Vagina (tissue), 2 donors: Measurements from ENCODE around the gene CHST9. TPM values are rescaled to one million over a fixed set of nuclear protein-coding genes. Genes with fewer than 3 reads are reported as not detected.

Source experiments
- DNase-seq, 2 donors: peaks; one replicate each; pipeline ENCODE4 v3.0.0-alpha.2; 2017; ENCODE audit errors: extremely low spot score in 2 of 2
- H3K27ac ChIP-seq: fragments of 200-600 bp; sonication (generic); one replicate; pipeline ENCODE4 v1.5.1; 2019
- H3K27me3 ChIP-seq: fragments of 200-600 bp; sonication (generic); one replicate; pipeline ENCODE4 v1.5.1; 2019
- H3K36me3 ChIP-seq, 2 donors: fragments of 200-600 bp; sonication (generic); one replicate each; pipeline ENCODE4 v1.5.1; 2017 to 2019
- H3K4me1 ChIP-seq: fragments of 200-600 bp; sonication (generic); one replicate; pipeline ENCODE4 v1.5.1; 2019
- H3K4me3 ChIP-seq, 2 donors: fragments of 200-600 bp; sonication (generic); 1 replicate in 1 of 2; 2 replicates in 1 of 2; pipeline ENCODE4 v1.5.1; 2016 to 2019
- H3K9me3 ChIP-seq: fragments of 200-600 bp; sonication (generic); one replicate; pipeline ENCODE4 v1.5.1; 2019
- POLR2A ChIP-seq, 2 donors: fragments of 450-650 bp; IDR thresholded peaks; one replicate each; pipeline ENCODE4 v1.6.1; 2017; ENCODE audit warnings: antibody characterized with exemption in 2 of 2, mild to moderate bottlenecking in 2 of 2, moderate library complexity in 2 of 2
- POLR2AphosphoS5 ChIP-seq, 2 donors: sonication (generic); formaldehyde crosslinking; IDR thresholded peaks; one replicate each; pipeline ENCODE4 v1.9.0; 2017; ENCODE audit warnings: antibody characterized with exemption in 2 of 2, mild to moderate bottlenecking in 2 of 2, low read depth in 1 of 2; ENCODE audit not compliant: insufficient read depth in 1 of 2
- intact Hi-C: fragments of 100-400 bp; cut with DNase I; formaldehyde crosslinking; loops from one replicate; pipeline ENCODE4 v1.15.1; 2023
- total RNA-seq: library from RNA; depleted of rRNA; stranded (reverse); fragments of >200 nt; gene quantifications from one replicate; pipeline ENCODE4 v1.2.3, GENCODE V29; 2016
- TF ChIP-seq, protein P1 (sequence below), 3 experiments: fragments of 450-650 bp in 2 of 3; fragments of 200-600 bp in 1 of 3; sonication (generic) in 1 of 3; IDR thresholded peaks; one replicate each; pipeline ENCODE4 v1.5.1; 2017 to 2019; ENCODE audit warnings: antibody characterized with exemption in 3 of 3, mild to moderate bottlenecking in 2 of 3, moderate library complexity in 2 of 3

CHST9 gene
- total RNA-seq, 1 donor from 2014 or later, result 0.74 TPM

DNA sequence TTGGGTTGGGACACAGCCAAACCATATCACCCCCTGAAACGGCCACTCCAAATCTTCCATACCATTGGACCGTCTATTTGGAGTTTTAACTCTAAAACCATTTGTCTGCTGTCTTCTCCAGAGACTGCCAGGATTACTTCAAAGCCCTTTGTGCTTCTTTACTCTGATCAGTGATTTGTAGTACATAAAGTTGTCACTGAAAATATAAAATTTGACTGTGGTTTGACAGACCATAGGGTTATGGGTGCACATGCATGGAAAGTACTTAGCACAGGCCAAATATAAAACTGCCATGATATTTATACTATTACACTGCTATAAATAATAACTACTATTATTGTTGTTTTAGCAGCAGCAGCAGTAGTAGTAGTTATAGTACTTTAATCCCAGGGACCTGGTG, 265.9 kb downstream of the CHST9 start:
- TF ChIP-seq POLR2A (IDR thresholded peaks at IDR 0.05) (no peak), POLR2AphosphoS5 (IDR thresholded peaks at IDR 0.05; ENCODE audit: insufficient read depth in 1 of 2, low read depth in 1 of 2) (no peak)
- TF ChIP-seq, protein P1, sequence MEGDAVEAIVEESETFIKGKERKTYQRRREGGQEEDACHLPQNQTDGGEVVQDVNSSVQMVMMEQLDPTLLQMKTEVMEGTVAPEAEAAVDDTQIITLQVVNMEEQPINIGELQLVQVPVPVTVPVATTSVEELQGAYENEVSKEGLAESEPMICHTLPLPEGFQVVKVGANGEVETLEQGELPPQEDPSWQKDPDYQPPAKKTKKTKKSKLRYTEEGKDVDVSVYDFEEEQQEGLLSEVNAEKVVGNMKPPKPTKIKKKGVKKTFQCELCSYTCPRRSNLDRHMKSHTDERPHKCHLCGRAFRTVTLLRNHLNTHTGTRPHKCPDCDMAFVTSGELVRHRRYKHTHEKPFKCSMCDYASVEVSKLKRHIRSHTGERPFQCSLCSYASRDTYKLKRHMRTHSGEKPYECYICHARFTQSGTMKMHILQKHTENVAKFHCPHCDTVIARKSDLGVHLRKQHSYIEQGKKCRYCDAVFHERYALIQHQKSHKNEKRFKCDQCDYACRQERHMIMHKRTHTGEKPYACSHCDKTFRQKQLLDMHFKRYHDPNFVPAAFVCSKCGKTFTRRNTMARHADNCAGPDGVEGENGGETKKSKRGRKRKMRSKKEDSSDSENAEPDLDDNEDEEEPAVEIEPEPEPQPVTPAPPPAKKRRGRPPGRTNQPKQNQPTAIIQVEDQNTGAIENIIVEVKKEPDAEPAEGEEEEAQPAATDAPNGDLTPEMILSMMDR (IDR thresholded peaks at IDR 0.05), result no peak
- intact Hi-C loops, result no loop called here
- no peak overlapping the region for H3K27ac ChIP-seq
- no peak for DNase-seq
- peaks cover 5% of the 10 kb centered on the region for H3K4me1 ChIP-seq
- H3K9me3 ChIP-seq, result no peaks in the 10 kb centered on the region
- no peaks in the 10 kb centered on the region for H3K27me3 ChIP-seq
- H3K36me3 ChIP-seq, result no peaks in the 10 kb centered on the region
- no peak overlapping the region for H3K4me3 ChIP-seq

DNA sequence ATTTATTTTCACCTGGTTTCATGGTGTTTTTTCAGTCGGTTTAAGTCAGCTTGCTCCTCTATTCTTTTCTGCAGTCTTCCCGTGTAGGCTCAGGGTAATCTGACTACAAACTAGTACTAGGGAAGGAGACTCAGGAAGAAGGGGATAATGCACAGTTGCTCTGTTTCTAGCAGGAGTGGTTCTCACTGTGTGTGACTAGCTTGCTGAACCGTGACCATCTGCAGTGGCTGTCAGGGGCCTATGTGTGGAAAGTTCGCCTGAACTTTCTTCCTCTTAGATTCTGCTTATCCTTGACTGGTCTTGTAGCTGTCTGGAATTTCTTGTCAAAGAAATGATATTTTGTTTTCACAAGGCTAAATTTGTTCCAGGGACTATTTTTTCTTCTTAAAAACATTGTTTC, 273.3 kb downstream of the CHST9 start:
- Histone ChIP-seq H3K4me1 (no peaks in the 10 kb centered on the region), H3K4me3 (no peak overlapping the region), H3K9me3 (no peaks in the 10 kb centered on the region), H3K36me3 (no peaks in the 10 kb centered on the region), H3K27me3 (no peaks in the 10 kb centered on the region), H3K27ac (no peak overlapping the region)
- intact Hi-C loops, result no loop called here
- DNase-seq, result no peak
- TF ChIP-seq POLR2A (IDR thresholded peaks at IDR 0.05), result no peak
- TF ChIP-seq, protein P1 (IDR thresholded peaks at IDR 0.05), result no peak
- TF ChIP-seq POLR2AphosphoS5 (IDR thresholded peaks at IDR 0.05; ENCODE audit: insufficient read depth in 1 of 2, low read depth in 1 of 2), result no peak

DNA sequence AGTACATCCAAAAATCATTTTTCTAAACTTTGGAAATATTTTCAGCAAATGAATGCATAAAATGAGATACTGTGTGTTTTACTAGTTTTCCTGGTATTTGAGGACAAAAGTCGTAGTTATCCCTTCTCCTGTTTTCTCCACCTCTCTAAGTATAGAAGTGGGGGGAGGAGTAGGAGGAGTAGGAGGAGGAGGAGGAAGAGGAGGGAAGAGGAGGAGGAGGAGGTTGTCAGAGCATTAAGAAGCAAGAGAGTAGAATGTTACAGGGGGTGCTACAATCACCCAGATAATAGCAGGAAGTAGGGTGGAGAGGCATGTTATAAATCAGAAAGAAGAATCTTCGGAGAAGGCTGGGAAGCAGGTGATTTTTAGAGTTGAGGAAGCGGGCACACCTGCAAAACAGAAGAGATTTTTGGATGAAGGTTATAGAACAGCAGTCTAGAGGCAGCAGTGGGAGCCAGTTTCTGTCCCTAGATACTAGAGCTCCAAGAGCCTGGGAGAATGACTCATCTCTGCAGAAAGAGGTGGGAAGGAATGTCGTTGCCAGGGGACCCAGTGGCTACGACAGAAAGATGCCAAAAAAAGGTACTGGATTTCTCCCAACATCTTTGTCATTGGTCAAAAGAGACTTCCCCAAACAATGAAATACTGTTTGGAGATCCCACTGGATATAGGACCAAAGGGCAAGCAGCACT, 275.4 kb downstream of the CHST9 start:
- Histone ChIP-seq H3K27me3 (no peaks in the 10 kb centered on the region), H3K36me3 (no peaks in the 10 kb centered on the region), H3K4me3 (no peak overlapping the region), H3K27ac (no peak overlapping the region), H3K9me3 (no peaks in the 10 kb centered on the region), H3K4me1 (no peaks in the 10 kb centered on the region)
- TF ChIP-seq, protein P1 (IDR thresholded peaks at IDR 0.05), result no peak
- TF ChIP-seq POLR2A (IDR thresholded peaks at IDR 0.05) (no peak), POLR2AphosphoS5 (IDR thresholded peaks at IDR 0.05; ENCODE audit: insufficient read depth in 1 of 2, low read depth in 1 of 2) (no peak)
- intact Hi-C loops, result no loop called here
- no peak for DNase-seq

DNA sequence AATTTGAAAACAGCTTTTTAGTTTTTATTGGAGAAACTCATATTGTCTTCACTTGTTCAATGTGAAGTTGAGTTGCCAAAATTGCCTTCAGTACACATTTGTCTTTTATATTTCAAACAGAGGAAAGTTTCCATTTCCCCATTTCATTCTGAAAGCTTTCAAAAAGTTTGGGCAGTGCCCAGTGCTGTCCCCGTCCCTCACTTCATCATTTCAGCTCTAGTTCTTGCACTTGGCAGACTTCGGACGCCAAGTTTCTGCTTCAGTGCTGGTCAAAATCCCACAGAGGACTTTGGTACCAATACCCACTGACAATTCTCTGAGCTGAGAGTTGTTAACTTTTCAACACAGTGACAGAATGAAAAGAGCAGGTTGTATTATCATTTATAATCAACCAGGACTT, 276.2 kb downstream of the CHST9 start:
- Histone ChIP-seq H3K36me3 (no peaks in the 10 kb centered on the region), H3K27me3 (no peaks in the 10 kb centered on the region), H3K27ac (no peak overlapping the region), H3K4me1 (no peaks in the 10 kb centered on the region), H3K9me3 (no peaks in the 10 kb centered on the region), H3K4me3 (no peak overlapping the region)
- intact Hi-C loops, result no loop called here
- no peak for DNase-seq
- TF ChIP-seq POLR2AphosphoS5 (IDR thresholded peaks at IDR 0.05; ENCODE audit: insufficient read depth in 1 of 2, low read depth in 1 of 2), result no peak
- TF ChIP-seq, protein P1 (IDR thresholded peaks at IDR 0.05), result no peak
- TF ChIP-seq POLR2A (IDR thresholded peaks at IDR 0.05), result no peak

DNA sequence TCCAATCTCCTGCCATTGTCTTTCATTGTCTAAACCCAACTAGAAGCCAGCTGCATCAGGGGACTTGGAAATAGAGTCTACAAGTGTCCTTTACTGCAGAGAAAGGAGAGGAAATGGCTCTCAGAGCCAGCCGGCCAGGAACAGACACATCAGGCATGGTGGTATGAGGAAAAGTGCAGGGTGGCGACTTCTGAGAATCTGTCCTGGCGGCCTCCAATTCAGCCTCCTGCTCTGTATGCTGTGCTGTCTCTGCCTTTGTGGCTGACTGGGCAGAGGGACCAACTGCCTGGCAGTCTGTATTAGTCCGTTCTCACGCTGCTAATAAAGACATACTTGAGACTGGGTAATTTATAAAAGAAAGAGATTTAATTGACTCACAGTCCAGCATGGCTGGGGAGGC, 282.8 kb downstream of the CHST9 start:
- Histone ChIP-seq H3K4me1 (no peaks in the 10 kb centered on the region), H3K27ac (no peak overlapping the region), H3K4me3 (no peak overlapping the region), H3K36me3 (no peaks in the 10 kb centered on the region), H3K27me3 (no peaks in the 10 kb centered on the region), H3K9me3 (no peaks in the 10 kb centered on the region)
- DNase-seq, result no peak
- intact Hi-C loops, result no loop called here
- TF ChIP-seq, protein P1 (IDR thresholded peaks at IDR 0.05), result no peak
- no peak for TF ChIP-seq POLR2A (IDR thresholded peaks at IDR 0.05)
- no peak for TF ChIP-seq POLR2AphosphoS5 (IDR thresholded peaks at IDR 0.05; ENCODE audit: insufficient read depth in 1 of 2, low read depth in 1 of 2)
